ENCODE data around the gene ZBTB20. TPM values are rescaled to one million over a fixed set of nuclear protein-coding genes. Genes with fewer than 3 reads are reported as not detected.

Gene ZBTB20
- total RNA-seq, 1 experiment from 2014 or later, result 7.7 TPM

DNA sequence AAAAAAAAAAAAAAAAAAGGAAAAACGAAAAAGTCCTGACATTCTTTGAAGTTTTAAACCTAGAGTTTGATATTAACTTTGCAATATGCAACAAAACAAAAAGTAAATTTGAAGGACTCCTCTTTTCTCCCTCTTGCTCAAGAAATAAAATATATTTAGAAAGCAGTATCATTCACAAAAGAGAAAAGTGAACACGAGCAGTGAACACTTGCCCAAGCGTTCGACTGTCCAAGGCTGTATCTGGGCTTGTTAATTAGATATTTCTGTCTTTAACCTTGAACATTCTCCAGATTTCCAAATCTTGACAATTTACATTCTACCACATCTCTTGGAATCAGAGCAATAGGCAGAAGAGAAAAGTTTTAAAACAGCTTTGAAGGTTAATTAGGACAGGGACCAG, 495.5 kb downstream of the ZBTB20 start:
- Histone ChIP-seq H3K4me1 (peaks cover 28% of the 10 kb centered on the region), H3K36me3 (no peaks in the 10 kb centered on the region), H3K9me3 (replicated peaks) (no peaks in the 10 kb centered on the region; the same call in 1 of the 2 replicates), H3K27me3 (no peaks in the 10 kb centered on the region), H3K4me3 (no peak overlapping the region), H3K27ac (no peak overlapping the region)
- DNase-seq, result no peak

DNA sequence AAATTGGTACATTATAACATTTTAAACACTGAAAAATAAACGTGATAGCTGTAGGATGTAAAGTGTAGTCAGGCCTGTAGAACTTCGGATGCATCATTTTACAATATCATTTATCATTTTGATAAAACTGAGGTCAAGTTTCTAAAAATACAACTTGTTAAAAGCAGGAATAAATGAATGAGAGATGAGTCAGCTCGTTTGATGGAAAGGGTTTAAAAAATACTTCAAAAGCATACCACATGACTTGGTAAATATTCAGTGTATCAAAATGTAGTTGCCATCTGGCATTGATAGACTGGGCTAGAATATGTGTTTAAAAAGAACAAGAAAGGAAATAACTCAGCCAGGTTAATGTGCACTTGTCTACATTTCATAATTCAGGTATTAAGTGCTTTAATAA, 496.3 kb downstream of the ZBTB20 start:
- no peak for DNase-seq
- no peaks in the 10 kb centered on the region for H3K27me3 ChIP-seq
- H3K9me3 ChIP-seq (replicated peaks), result no peaks in the 10 kb centered on the region; the same call in 1 of the 2 replicates
- H3K27ac ChIP-seq, result no peak overlapping the region
- H3K4me3 ChIP-seq, result no peak overlapping the region
- H3K4me1 ChIP-seq, result peaks cover 35% of the 10 kb centered on the region
- H3K36me3 ChIP-seq, result no peaks in the 10 kb centered on the region

DNA sequence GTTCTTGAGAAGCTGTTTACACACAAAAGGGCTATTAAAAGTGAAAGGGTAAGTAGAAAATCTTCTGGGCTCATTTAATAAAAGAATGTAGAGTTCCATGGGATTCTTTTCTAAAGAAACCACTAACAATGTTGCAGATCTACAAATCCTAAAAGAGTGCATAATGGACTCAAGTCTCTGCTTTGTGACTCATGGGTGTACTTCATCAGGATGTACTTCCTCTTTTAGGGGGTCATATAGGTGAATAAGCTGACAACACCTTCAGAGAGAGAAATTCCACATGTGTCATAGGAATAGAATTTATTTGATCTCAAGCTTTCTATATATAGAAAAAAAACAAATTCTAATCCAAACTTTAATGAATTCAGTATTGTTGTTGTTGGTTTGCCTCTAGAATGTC, 497.8 kb downstream of the ZBTB20 start:
- Histone ChIP-seq H3K9me3 (replicated peaks) (no peaks in the 10 kb centered on the region; the same call in 1 of the 2 replicates), H3K4me3 (no peak overlapping the region), H3K27ac (no peak overlapping the region), H3K36me3 (no peaks in the 10 kb centered on the region), H3K4me1 (peaks cover 48% of the 10 kb centered on the region), H3K27me3 (no peaks in the 10 kb centered on the region)
- DNase-seq, result no peak

DNA sequence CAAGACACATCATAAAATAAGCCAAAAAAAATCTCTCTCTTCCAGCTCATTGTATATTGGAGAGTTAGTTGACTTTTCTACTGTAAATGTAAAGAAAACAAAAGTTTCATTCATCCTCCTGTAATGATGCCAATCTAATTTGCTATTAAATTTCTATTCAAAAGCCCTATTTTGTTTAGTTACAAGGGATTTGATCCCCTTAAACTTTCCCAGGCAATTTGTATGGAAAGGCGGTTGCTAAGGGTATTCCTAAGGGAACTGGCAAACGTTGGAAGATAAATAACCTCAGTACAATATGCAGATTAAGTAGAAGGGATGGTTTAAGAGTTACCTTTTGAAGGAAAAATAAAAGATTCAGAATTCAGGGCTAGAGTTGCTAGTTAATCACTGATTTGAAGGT, 500.6 kb downstream of the ZBTB20 start:
- H3K27ac ChIP-seq, result peak overlapping the region; percentile 88

DNA sequence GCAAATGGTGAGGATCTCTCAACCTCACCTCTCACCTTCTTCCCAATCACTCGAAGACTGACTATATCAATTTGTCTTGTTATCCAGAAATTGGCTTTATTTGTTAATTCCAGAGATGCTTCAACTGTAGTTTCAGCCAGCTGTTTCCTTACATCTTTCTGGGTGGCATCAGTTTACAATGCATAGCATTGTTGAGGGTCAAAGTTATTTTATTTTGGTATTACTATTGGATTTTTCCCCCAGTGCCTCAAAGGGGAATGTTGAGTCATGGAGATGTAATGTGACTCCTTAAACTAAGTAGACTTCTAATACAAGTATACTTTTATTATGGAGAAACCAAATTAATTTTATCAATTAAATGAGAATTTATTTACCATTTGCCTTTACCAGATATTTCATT, 501.7 kb downstream of the ZBTB20 start:
- H3K27me3 ChIP-seq, result no peaks in the 10 kb centered on the region
- H3K27ac ChIP-seq, result peak overlapping the region; percentile 88
- H3K36me3 ChIP-seq, result no peaks in the 10 kb centered on the region
- peaks cover 53% of the 10 kb centered on the region for H3K4me1 ChIP-seq
- H3K4me3 ChIP-seq, result no peak overlapping the region
- no peaks in the 10 kb centered on the region; the same call in 1 of the 2 replicates for H3K9me3 ChIP-seq (replicated peaks)
- DNase-seq, result peak; percentile 49 to 86

More for the DNA sequence above, 500.6 kb downstream of the ZBTB20 start:
- no peak overlapping the region for H3K4me3 ChIP-seq
- H3K9me3 ChIP-seq (replicated peaks), result no peaks in the 10 kb centered on the region; the same call in 1 of the 2 replicates
- H3K36me3 ChIP-seq, result no peaks in the 10 kb centered on the region
- DNase-seq, result no peak
- H3K27me3 ChIP-seq, result no peaks in the 10 kb centered on the region
- H3K4me1 ChIP-seq, result peaks cover 60% of the 10 kb centered on the region

DNA sequence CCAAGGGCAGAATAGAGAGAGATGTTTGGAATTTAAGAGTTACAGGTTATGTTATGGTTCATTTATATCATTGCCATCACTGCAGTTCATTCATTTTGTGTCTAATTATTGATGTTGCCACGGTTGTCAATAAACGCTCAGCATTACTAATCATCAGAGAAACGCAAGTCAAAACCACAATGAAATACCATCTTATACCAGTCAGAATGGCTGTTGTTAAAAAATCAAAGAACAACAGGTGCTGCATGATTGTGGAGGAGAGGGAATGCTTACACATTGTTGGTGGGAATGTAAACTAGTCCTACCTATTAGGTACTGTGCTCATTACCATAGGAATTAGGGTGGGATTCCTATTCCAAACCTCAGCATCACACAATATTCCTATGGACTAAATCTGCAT, 502.7 kb downstream of the ZBTB20 start:
- H3K27ac ChIP-seq, result peak overlapping the region; percentile 88
- DNase-seq, result peak; percentile 30 to 69

DNA sequence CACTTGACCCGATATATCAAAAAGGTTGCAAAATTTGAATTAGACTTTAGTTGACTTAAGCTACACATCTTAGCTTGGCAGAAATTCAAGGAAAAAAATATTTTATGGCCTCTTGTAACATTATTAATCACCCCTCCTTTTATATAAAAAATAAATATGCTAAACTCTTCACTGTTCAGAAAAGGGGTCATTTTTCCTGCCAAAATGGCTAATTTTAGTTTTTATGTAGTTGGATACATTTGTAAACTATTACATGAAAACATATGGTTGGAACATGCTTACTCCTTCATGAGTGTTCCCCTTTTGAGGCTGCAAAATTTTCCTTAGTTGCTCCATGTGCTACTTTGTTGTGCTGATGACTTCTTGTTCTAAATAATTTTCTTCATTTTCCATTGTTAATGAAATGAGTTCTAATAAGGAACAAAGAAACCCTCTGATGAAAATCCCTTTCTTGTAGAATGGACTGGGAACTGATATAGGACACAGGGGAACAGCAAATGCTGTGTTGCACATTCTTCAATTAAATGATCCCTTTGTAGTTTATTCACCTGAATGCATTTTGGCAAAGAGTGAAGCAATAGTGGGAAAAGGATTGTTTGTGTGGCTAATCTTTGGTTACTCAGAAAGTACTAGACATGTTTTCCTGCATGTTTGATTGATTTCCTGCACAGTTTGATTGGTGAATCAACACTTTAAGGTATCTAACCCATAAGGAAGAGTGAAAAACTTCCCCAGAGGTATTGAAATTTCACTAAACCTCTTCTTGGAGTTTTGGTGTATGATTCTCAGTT, 503.9 kb downstream of the ZBTB20 start:
- DNase-seq, result no peak
- no peaks in the 10 kb centered on the region; the same call in 1 of the 2 replicates for H3K9me3 ChIP-seq (replicated peaks)
- no peaks in the 10 kb centered on the region for H3K27me3 ChIP-seq
- no peaks in the 10 kb centered on the region for H3K36me3 ChIP-seq
- H3K4me3 ChIP-seq, result no peak overlapping the region
- H3K4me1 ChIP-seq, result peaks cover 33% of the 10 kb centered on the region
- H3K27ac ChIP-seq, result peak overlapping the region; percentile 88; the same call in 1 of the 2 replicates

More for the DNA sequence above, 502.7 kb downstream of the ZBTB20 start:
- H3K9me3 ChIP-seq (replicated peaks), result no peaks in the 10 kb centered on the region; the same call in 1 of the 2 replicates
- no peak overlapping the region for H3K4me3 ChIP-seq
- H3K4me1 ChIP-seq, result peaks cover 45% of the 10 kb centered on the region
- no peaks in the 10 kb centered on the region for H3K27me3 ChIP-seq
- no peaks in the 10 kb centered on the region for H3K36me3 ChIP-seq

DNA sequence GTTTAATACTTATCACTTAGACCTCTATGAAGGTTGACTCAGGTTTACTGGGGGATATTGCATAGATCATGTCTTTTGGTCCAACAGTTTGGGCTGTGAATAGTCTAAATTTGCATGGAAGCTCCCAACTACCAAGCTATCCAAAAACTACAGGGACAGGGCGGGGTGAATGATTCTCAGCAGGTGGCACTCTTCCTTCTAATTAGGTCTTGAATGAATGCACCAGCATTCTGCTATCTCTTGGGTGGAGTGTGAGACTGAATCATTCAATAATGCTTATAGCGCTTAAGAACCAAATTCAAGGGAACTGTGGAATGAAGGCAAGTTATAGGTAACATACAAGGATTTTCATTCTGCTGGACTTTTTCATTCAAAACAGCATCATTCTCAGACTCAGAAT, 507.0 kb downstream of the ZBTB20 start:
- no peak overlapping the region for H3K27ac ChIP-seq
- H3K4me1 ChIP-seq, result peaks cover 20% of the 10 kb centered on the region
- H3K27me3 ChIP-seq, result no peaks in the 10 kb centered on the region
- H3K36me3 ChIP-seq, result no peaks in the 10 kb centered on the region
- H3K9me3 ChIP-seq (replicated peaks), result peaks cover 6% of the 10 kb centered on the region; the same call in 1 of the 2 replicates
- no peak overlapping the region for H3K4me3 ChIP-seq
- DNase-seq, result no peak

DNA sequence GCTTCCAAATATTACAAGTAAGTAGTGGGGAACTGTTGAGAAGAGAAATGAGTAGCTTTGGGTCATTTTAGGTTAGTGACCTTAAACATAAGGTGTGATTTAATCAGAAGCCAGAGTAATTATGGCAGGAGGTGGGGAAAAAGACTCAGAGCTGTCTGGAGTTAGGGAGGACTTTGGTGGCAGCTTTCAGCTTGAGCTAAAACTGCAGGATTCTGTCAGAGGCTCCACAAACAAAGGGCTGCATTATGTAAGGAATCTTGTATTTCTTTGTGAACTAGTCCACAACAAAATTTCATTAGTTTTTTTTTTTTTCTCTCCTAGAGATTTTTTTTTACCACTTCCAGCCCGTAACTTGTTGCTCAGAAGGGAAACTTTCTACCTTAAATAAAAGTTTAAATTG, 507.9 kb downstream of the ZBTB20 start:
- DNase-seq, result no peak

DNA sequence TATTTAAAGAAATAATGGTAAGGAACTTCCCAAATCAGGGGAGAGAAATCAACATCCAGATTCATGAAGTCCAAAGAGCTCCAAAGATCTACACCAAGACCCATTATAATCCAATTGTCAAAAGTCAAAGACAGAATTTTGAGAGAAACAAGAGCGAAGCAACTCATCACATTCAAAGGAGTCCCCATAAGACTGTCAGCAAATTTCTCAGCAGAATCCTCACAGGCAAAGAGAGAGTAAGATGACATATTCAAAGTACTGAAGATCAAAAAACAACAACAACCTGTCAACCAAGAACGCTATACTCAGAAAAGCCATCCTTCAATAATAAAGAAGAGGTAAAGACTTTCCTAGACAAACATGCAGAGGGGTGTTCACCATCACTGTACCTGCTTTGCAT, 511.2 kb downstream of the ZBTB20 start:
- Histone ChIP-seq H3K27ac (no peak overlapping the region), H3K4me3 (no peak overlapping the region), H3K36me3 (no peaks in the 10 kb centered on the region), H3K9me3 (replicated peaks) (peaks cover 8% of the 10 kb centered on the region; the same call in 1 of the 2 replicates), H3K27me3 (no peaks in the 10 kb centered on the region), H3K4me1 (no peaks in the 10 kb centered on the region)
- no peak for DNase-seq

More for the DNA sequence above, 507.9 kb downstream of the ZBTB20 start:
- no peak overlapping the region for H3K27ac ChIP-seq
- H3K27me3 ChIP-seq, result no peaks in the 10 kb centered on the region
- H3K36me3 ChIP-seq, result no peaks in the 10 kb centered on the region
- H3K4me1 ChIP-seq, result peaks cover 10% of the 10 kb centered on the region
- peaks cover 8% of the 10 kb centered on the region; the same call in 1 of the 2 replicates for H3K9me3 ChIP-seq (replicated peaks)
- H3K4me3 ChIP-seq, result no peak overlapping the region

DNA sequence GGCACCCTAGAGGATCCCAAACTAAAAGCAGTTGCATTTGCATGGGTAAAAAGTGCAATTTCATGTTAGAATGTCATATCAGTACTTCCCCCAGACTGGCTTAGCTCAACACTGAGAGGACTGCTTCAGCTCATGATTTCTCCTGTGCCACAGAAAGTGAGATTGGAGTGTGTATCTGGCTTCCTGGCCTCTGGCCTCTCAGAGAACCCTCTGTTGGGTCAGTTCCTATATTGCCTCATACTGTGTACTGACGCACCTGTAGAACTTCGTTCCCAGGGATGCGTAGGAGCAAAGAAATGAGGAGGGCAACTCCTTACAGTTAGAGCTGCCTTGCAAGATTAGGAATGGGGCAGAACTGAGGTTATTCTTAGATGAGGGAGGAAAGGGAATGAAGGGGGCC, 512.5 kb downstream of the ZBTB20 start:
- no peak for DNase-seq
- H3K9me3 ChIP-seq (replicated peaks), result peaks cover 8% of the 10 kb centered on the region; the same call in 1 of the 2 replicates
- no peak overlapping the region for H3K27ac ChIP-seq
- no peaks in the 10 kb centered on the region for H3K4me1 ChIP-seq
- no peaks in the 10 kb centered on the region for H3K27me3 ChIP-seq
- H3K36me3 ChIP-seq, result no peaks in the 10 kb centered on the region
- H3K4me3 ChIP-seq, result no peak overlapping the region

DNA sequence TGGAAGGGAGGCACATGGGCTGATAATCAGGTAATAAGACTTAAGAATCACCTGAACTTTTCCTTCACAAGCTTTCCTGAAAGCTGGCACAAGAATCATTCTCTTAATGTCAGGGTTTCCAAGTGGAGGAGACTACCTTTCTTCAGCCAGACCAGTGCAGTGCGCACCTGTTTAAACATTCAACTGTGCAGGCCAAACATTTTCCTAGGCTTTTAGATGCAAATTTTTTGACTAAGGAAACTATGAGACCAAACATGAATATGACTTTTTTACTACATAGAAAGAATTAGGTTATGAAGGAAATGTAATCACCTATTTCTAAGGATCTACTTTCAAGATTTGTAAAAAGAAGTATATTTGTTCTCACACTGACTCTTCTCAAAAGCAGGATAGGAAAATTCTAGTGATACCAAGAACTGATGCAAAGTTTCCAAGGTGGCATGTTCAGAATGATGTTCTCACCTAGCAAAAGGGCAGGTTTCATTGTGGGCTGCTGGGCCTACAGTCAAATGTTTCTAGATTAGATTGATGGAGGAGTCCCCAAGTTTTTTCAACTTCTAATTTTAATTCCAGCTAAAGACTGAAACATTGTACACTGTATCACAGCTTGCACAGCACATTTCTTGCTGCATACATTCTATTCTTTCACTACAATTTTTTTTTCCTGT, 514.2 kb downstream of the ZBTB20 start:
- H3K4me3 ChIP-seq, result no peak overlapping the region
- peaks cover 8% of the 10 kb centered on the region; the same call in 1 of the 2 replicates for H3K9me3 ChIP-seq (replicated peaks)
- H3K27me3 ChIP-seq, result no peaks in the 10 kb centered on the region
- DNase-seq, result no peak
- no peaks in the 10 kb centered on the region for H3K36me3 ChIP-seq
- no peaks in the 10 kb centered on the region for H3K4me1 ChIP-seq
- H3K27ac ChIP-seq, result no peak overlapping the region

DNA sequence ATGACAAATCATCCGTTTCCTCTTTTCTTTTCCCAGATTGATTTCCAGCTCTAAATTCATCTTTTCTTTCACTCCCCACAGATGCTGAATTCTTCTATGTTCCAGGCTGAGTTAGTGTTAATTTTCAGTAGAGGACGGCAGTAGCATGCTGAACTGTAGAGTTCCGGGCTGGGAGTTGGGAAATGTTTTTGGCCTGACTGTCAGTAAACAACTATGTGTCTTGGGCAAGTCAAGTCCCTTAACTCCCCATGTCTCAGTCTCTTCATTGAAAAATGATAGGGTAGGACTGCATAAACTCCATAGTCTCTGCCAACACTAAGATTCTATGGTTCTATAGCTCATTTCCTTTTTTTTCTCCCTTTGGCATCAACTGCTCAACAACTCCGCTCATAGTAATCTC, 519.3 kb downstream of the ZBTB20 start:
- H3K36me3 ChIP-seq, result no peaks in the 10 kb centered on the region
- no peaks in the 10 kb centered on the region for H3K27me3 ChIP-seq
- no peaks in the 10 kb centered on the region for H3K9me3 ChIP-seq (replicated peaks)
- peaks cover 12% of the 10 kb centered on the region for H3K4me1 ChIP-seq
- H3K4me3 ChIP-seq, result no peak overlapping the region
- no peak for DNase-seq
- no peak overlapping the region for H3K27ac ChIP-seq

DNA sequence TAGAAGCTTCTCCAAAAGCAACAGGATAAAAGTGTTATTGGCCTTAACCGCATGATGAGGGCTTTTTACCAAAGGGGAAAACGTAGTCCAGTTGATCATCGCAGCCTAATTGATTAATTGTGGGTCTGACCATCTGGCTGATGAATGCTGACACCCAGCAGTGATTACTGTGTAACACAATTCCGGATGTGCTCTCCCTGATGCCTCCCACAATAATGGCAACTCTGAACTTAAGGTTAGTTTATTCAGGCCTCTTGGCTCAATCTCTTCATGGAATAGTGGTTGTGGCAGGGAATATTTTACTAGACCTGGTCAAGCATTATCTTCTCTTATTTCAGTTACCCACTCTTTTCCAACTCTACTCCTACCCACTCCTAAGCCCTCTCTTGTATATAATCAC, 520.3 kb downstream of the ZBTB20 start:
- H3K36me3 ChIP-seq, result no peaks in the 10 kb centered on the region
- no peak for DNase-seq
- no peak overlapping the region for H3K4me3 ChIP-seq
- peaks cover 12% of the 10 kb centered on the region for H3K4me1 ChIP-seq
- H3K9me3 ChIP-seq (replicated peaks), result no peaks in the 10 kb centered on the region; the same call in 1 of the 2 replicates
- H3K27me3 ChIP-seq, result no peaks in the 10 kb centered on the region
- H3K27ac ChIP-seq, result no peak overlapping the region

DNA sequence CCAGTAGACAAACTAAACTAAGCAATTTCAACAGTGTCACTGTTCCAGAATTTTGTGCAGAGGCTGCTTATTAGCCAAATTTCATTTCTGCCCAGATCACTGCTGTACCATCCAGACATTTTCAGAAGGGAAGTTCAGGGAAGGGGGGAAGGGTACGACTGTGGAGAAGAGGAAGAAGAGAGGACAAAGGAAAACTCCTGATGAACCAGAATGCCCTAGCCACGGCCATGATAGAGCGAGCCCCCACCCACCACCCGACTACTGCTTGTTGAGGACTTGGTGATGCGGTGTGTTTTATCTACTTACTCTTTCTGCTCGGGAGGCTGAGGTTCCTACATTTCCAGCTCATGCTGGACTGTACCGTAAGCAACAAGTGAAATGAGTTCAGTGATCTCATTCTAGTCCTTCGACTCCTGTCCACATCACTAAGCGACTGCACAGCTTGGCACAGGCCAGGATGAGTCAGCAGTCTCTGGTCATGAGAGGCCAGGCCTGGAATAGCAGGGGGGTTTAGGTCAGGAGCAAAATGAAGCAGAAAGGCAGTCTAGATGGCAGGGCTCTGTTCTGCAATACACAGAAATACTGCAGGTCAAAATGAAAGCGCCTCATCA, 522.4 kb downstream of the ZBTB20 start:
- peak; percentile 75 to 77 for DNase-seq
- no peaks in the 10 kb centered on the region for H3K27me3 ChIP-seq

More for the DNA sequence above, 522.4 kb downstream of the ZBTB20 start:
- Histone ChIP-seq H3K27ac (peak overlapping the region; percentile 71), H3K4me3 (peak overlapping the region; percentile 48), H3K36me3 (no peaks in the 10 kb centered on the region), H3K4me1 (peaks cover 12% of the 10 kb centered on the region), H3K9me3 (replicated peaks) (no peaks in the 10 kb centered on the region; the same call in 1 of the 2 replicates)
